Activated CD4-positive, alpha-beta T cell treated with anti-CD3 and anti-CD28 coated beads, Interleukin-2, amount 10 ng/mL, durations not matched to agents 24 days and 14 days (primary cell): ENCODE results near the gene STEAP3. TPM values are rescaled to one million over a fixed set of nuclear protein-coding genes. Genes with fewer than 3 reads are reported as not detected.

Source experiments
- DNase-seq: peaks from one replicate; pipeline ENCODE4 v3.0.0; 2022
- H3K27ac Mint-ChIP-seq: one replicate; pipeline ENCODE4 v1.8.0; 2022; ENCODE audit warnings: mild to moderate bottlenecking, mixed read lengths
- H3K27me3 Mint-ChIP-seq: one replicate; pipeline ENCODE4 v1.8.0; 2022; ENCODE audit warnings: mixed read lengths
- H3K36me3 Mint-ChIP-seq: one replicate; pipeline ENCODE4 v1.8.0; 2022; ENCODE audit warnings: low read depth, mild to moderate bottlenecking, mixed read lengths
- H3K4me1 Mint-ChIP-seq: one replicate; pipeline ENCODE4 v1.8.0; 2021; ENCODE audit warnings: mixed read lengths
- H3K4me3 Mint-ChIP-seq: one replicate; pipeline ENCODE4 v1.8.0; 2022; ENCODE audit warnings: mild to moderate bottlenecking, moderate library complexity, mixed read lengths
- H3K9me3 Mint-ChIP-seq: one replicate; pipeline ENCODE4 v1.8.0; 2021; ENCODE audit warnings: mixed read lengths
- intact Hi-C: fragments of 100-400 bp; cut with micrococcal nuclease; formaldehyde crosslinking; loops from one replicate; pipeline ENCODE4 v1.15.1; 2023
- total RNA-seq: library from RNA; stranded (reverse); gene quantifications from 2 replicates; pipeline ENCODE4 v1.2.3, GENCODE V29; 2022

Gene STEAP3
- total RNA-seq, 1 donor from 2014 or later: 0.16 TPM

DNA sequence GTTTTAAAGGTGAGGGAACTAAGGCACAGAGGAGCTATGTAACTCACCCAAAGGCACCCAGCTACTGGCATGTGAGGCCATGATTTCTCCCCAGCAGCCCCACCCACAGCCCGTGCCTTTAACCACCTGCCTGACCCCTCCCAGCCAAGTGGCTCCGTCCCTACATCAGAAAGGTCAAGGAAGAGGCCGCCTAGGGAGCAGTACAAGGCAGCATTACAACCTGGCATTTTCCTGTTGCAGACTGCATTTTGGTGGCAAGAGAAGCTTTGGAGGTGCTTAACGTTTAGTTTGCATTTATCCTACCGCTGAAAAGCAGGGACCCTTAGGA lies 17.5 kb downstream of the STEAP3 start:
- H3K27me3 Mint-ChIP-seq: no peaks in the 10 kb centered on the region
- no peak overlapping the region for H3K27ac Mint-ChIP-seq
- H3K36me3 Mint-ChIP-seq: no peaks in the 10 kb centered on the region
- H3K9me3 Mint-ChIP-seq: no peaks in the 10 kb centered on the region
- H3K4me3 Mint-ChIP-seq: no peak overlapping the region
- intact Hi-C loops: no loop called here
- no peaks in the 10 kb centered on the region for H3K4me1 Mint-ChIP-seq
- DNase-seq: no peak

DNA sequence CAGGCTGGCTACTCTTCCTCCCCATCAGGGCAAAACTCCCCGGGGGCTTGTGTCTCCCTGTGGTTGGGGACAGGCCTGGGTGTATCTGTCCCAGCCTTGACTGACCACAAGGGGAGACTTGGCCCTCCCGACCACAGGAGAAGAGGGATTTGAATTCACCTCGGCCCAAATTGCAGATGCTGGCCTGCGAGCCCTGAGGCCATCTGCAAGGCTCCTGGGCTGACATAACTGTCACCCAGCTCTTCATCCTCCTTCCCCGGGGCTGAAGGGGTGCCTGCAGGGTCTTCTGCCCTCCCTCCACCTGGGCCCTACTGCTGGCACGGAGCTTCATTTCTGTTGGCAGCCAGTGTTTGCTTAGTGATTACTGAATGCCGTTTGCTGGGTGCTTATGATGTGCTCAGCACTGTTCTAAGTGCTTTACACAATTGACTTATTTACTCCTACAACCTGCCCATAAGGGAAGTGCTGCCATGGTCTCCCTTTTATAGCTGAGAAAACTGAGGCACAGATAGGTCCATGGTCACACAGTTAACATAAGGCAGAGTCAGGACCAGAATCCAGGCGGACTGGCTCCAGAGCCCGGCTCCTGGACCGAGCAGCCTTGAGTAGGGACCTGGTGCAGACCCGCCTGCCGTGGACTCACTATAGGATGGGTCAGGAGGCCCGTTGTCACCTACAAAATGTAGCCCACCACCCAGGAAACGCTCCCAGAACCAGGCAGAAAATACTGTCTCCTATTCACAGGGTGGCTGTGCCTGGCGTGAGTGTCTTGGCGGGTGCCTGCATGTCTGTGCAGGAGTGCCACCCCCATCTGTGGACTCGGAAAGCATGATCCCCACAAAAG lies 18.9 kb downstream of the STEAP3 start:
- no peak overlapping the region for H3K4me3 Mint-ChIP-seq
- no peaks in the 10 kb centered on the region for H3K4me1 Mint-ChIP-seq
- intact Hi-C loops: no loop called here
- H3K27me3 Mint-ChIP-seq: no peaks in the 10 kb centered on the region
- H3K9me3 Mint-ChIP-seq: no peaks in the 10 kb centered on the region
- DNase-seq: no peak
- no peak overlapping the region for H3K27ac Mint-ChIP-seq
- H3K36me3 Mint-ChIP-seq: no peaks in the 10 kb centered on the region

DNA sequence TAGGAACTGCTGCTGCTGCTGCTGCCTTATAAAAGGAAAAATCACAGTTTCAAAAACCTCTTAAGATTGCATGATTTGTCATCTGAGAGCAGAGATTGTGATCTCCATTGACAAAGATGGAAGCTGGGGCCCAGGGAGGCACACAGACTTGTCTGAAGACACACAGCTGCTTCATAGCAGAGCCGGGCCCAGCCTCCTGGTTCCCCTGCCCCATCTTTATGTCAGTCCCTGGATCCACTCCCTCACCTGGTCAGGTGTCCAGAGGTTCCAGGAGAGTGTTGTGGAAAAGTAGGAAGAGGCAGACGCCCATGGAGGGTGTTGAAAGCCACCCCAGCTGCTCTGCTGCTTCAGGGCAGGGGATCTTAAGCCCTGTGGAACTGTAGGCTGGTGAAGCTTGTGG lies 20.0 kb downstream of the STEAP3 start:
- Mint-ChIP-seq H3K27me3 (no peaks in the 10 kb centered on the region), H3K27ac (no peak overlapping the region), H3K4me1 (no peaks in the 10 kb centered on the region), H3K4me3 (no peak overlapping the region), H3K36me3 (no peaks in the 10 kb centered on the region), H3K9me3 (no peaks in the 10 kb centered on the region)
- DNase-seq: no peak
- intact Hi-C loops: no loop called here

DNA sequence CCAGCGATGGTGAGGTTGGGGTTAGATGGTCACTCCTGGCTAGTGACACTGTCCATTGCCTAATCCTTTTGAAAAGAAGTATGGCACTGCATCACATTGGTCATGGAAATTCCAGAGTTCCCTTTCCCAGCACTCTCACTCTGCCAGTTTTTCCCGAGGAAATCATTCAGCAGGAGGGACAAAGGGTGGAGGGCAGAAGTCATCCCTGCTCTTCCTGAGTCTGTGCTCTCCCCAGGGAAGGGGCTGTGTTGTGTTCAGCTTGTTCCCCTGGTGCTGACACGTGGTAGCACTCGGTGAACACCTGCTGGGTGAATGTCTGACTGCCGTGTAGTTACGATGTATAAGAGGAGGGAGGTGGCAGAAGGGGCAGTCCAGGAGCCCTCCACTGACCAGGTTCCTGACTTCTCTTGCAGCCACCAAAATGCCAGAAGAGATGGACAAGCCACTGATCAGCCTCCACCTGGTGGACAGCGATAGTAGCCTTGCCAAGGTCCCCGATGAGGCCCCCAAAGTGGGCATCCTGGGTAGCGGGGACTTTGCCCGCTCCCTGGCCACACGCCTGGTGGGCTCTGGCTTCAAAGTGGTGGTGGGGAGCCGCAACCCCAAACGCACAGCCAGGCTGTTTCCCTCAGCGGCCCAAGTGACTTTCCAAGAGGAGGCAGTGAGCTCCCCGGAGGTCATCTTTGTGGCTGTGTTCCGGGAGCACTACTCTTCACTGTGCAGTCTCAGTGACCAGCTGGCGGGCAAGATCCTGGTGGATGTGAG lies 21.6 kb downstream of the STEAP3 start:
- DNase-seq: no peak
- H3K9me3 Mint-ChIP-seq: no peaks in the 10 kb centered on the region
- H3K4me3 Mint-ChIP-seq: no peak overlapping the region
- H3K4me1 Mint-ChIP-seq: no peaks in the 10 kb centered on the region
- H3K36me3 Mint-ChIP-seq: no peaks in the 10 kb centered on the region
- intact Hi-C loops: no loop called here
- no peak overlapping the region for H3K27ac Mint-ChIP-seq
- no peaks in the 10 kb centered on the region for H3K27me3 Mint-ChIP-seq

DNA sequence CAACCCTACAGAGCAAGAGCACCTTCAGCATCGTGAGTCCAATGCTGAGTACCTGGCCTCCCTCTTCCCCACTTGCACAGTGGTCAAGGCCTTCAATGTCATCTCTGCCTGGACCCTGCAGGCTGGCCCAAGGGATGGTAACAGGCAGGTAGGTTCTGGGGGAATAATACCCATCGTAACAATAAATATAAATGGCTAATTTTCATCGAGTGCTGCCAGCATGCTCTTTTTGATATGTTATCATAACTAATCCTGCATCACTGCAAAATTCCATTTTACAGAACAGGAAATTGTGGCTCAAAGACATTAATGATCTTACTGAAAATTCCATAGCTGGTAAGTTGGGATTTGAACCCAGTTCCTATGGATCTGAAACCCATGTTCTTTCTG lies 22.2 kb downstream of the STEAP3 start:
- intact Hi-C loops: no loop called here
- Mint-ChIP-seq H3K4me1 (no peaks in the 10 kb centered on the region), H3K4me3 (no peak overlapping the region), H3K27ac (no peak overlapping the region), H3K36me3 (no peaks in the 10 kb centered on the region), H3K9me3 (no peaks in the 10 kb centered on the region), H3K27me3 (no peaks in the 10 kb centered on the region)
- no peak for DNase-seq

DNA sequence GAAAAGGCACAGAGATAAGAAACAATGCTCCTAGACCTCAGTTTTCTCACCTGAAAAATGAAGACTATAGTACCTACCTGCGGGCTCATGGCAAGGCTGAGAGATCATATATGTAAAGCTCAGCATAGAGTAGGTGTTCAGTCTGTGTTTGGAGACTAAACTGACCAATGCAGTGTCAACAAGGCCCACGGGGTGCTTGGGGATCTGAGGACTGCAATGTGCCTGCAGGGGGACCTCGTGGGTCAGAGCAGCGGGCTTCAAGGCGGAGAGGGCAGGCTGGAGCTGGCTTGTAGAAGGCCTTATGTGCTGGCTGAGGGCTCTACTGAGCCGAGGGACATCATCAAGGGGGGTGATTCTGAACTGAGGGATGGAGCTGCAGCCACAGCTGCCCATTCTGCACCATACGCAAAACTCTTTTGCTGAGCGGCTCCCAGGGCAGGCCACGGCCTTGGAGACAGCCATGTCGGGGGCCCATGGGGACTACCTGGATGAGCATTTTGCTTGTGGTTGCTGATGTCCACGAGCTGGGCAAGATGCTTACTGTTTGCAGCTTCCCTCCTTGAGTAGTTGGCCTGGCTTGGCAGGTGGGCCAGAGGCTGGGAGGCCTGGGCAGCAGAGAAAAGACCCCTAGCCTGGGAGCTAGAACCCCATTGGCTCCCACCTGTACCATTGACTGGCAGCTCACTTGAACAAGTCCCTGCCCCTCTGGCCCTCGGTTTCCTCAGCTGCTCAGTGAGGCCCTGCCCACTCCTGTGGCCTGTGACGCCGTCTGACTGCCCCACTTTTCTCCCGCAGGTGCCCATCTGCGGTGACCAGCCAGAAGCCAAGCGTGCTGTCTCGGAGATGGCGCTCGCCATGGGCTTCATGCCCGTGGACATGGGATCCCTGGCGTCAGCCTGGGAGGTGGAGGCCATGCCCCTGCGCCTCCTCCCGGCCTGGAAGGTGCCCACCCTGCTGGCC lies 23.5 kb downstream of the STEAP3 start:
- Mint-ChIP-seq H3K4me1 (no peaks in the 10 kb centered on the region), H3K9me3 (no peaks in the 10 kb centered on the region), H3K27me3 (no peaks in the 10 kb centered on the region), H3K36me3 (no peaks in the 10 kb centered on the region), H3K27ac (no peak overlapping the region), H3K4me3 (no peak overlapping the region)
- intact Hi-C loops: no loop called here
- no peak for DNase-seq

DNA sequence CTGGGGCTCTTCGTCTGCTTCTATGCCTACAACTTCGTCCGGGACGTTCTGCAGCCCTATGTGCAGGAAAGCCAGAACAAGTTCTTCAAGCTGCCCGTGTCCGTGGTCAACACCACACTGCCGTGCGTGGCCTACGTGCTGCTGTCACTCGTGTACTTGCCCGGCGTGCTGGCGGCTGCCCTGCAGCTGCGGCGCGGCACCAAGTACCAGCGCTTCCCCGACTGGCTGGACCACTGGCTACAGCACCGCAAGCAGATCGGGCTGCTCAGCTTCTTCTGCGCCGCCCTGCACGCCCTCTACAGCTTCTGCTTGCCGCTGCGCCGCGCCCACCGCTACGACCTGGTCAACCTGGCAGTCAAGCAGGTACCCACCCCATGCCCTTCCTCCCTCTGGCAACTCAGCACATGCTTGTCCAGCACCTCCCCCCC lies 24.2 kb downstream of the STEAP3 start:
- H3K27me3 Mint-ChIP-seq: no peaks in the 10 kb centered on the region
- no peak for DNase-seq
- no peaks in the 10 kb centered on the region for H3K4me1 Mint-ChIP-seq
- no peaks in the 10 kb centered on the region for H3K9me3 Mint-ChIP-seq
- intact Hi-C loops: no loop called here
- H3K27ac Mint-ChIP-seq: no peak overlapping the region
- no peak overlapping the region for H3K4me3 Mint-ChIP-seq
- H3K36me3 Mint-ChIP-seq: no peaks in the 10 kb centered on the region

DNA sequence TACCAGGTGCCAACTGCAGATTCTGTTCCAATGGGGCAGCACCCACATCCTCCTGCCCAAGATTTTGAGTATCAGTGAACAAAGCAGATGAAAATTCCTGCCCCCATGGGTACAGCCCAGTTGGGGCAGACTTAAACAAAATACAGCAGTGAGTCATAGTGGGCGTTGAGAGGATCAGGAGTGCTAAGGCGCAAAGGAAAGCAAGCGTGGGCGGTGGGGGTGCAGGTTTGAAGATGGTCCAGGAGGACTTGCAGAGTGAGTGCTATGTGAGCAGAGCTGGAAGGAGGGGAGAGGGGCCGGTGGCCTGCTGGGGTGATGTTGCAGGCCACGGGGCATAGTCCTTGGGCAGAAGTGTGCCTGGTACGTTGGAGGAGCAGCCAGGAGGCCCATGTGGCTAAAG lies 24.7 kb downstream of the STEAP3 start:
- no peaks in the 10 kb centered on the region for H3K36me3 Mint-ChIP-seq
- H3K27ac Mint-ChIP-seq: no peak overlapping the region
- intact Hi-C loops: no loop called here
- H3K9me3 Mint-ChIP-seq: no peaks in the 10 kb centered on the region
- H3K4me1 Mint-ChIP-seq: no peaks in the 10 kb centered on the region
- H3K4me3 Mint-ChIP-seq: no peak overlapping the region
- DNase-seq: no peak
- no peaks in the 10 kb centered on the region for H3K27me3 Mint-ChIP-seq

DNA sequence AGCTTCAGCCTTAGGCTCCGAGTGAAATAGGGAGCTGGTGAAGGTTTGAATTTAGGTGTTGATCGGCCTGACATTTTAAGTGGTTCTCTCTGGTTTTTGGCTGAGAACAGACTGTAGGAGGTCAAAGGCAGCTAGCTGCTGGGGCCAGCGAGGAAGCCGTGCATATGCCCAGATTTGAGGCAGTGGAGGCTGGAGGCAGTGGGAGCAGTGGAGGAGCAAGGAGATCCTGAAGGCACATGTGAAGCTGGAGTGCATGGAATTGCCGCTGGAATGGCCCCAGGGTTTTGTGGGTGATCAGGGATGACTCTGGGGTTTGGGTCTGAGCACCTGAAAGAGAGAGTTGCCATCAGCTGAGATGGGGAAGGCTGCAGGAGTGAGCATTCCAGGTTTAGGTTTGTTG lies 25.1 kb downstream of the STEAP3 start:
- Mint-ChIP-seq H3K27me3 (no peaks in the 10 kb centered on the region), H3K9me3 (no peaks in the 10 kb centered on the region), H3K36me3 (no peaks in the 10 kb centered on the region), H3K4me1 (no peaks in the 10 kb centered on the region), H3K27ac (no peak overlapping the region), H3K4me3 (no peak overlapping the region)
- DNase-seq: no peak
- intact Hi-C loops: no loop called here

DNA sequence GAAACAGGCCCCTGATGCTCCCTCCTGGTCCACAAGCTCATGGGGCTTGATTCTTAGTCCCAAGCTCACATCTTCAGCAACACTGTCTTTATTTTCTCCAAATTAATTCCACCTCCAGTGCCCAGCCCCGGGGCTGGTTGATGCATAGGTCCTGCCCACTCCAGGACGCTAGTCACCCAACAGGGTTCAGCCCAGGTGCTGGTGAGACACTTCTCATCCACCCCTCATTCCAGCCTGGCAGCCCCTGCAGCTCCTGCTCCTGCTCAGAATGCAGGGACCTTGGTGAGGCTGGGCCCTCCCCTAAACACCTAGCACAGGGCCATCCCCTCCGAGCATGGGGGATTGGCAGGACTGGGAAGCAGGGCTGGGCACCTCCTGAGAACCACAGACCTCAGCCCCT lies 25.7 kb downstream of the STEAP3 start:
- H3K4me1 Mint-ChIP-seq: no peaks in the 10 kb centered on the region
- no peak for DNase-seq
- no peak overlapping the region for H3K4me3 Mint-ChIP-seq
- intact Hi-C loops: no loop called here
- no peaks in the 10 kb centered on the region for H3K9me3 Mint-ChIP-seq
- H3K36me3 Mint-ChIP-seq: no peaks in the 10 kb centered on the region
- no peaks in the 10 kb centered on the region for H3K27me3 Mint-ChIP-seq
- H3K27ac Mint-ChIP-seq: no peak overlapping the region

DNA sequence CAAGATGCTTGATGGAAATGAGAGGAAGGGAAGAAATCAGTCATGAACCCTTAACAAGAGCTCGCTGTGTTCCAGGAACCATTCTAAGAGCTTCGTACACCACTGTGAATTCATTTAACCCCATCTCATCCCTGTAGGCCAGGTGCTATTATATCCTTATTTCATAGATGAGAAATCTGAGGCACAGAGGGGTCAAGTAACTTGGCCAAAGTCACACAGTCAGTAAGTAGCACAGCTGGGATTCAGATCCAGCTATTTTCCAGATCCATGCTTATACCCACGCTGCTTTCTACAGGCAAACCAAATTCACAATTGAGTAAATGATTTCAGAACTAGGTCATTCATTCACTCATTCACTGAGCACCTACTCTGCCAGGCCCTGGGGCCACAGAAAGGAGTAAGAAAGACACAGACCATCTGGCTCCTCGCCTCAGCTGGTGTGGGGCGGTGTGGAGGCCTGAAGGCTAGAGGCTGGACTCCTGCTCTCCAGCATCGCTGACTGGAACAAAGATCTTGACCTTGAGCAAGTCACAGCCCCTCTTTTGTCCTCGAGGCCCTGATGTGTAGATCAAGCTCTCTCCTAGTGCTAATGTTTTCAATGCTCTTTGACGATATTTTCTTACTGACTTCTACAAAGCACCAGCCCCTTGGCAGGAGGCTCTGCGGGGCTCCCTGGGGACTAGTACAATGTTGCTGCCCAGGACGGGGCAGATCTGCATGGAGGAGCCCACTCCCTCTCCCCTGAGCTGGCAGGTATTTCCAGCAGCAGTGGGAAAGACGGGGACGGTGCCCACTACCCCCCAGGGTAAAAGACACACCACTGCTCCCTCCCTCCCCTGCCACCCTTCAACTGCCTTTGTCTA lies 26.5 kb downstream of the STEAP3 start:
- Mint-ChIP-seq H3K27me3 (no peaks in the 10 kb centered on the region), H3K4me1 (no peaks in the 10 kb centered on the region), H3K9me3 (no peaks in the 10 kb centered on the region), H3K36me3 (no peaks in the 10 kb centered on the region), H3K27ac (no peak overlapping the region), H3K4me3 (no peak overlapping the region)
- intact Hi-C loops: no loop called here
- no peak for DNase-seq

DNA sequence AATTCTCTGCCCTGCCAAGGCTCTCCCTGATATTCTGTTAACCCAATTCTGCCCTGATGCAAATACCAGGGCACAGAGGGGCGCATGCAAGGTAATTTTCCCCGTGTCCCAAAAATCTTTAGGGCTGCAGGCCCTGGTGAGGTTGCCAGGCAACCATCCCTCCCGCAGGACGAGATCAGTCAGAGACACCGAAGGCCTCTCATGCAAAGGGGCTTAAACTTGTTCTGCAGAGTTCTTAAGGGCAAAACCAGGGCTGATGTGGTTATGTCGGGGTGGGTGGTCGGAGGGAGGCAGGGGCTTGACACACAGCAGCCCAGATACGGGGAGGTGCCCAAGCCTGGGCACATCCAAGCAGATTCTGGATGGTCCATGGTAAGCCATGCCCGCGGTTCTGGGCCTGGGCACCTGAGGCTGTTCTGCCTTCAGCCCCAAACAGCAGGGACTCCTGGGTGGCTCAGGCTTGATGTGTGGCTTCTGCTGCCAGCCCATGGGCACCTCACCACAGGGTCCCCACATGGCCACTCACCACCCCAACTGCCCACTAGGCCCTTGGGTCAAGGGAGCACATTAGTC lies 27.2 kb downstream of the STEAP3 start:
- Mint-ChIP-seq H3K4me1 (no peaks in the 10 kb centered on the region), H3K27ac (no peak overlapping the region), H3K27me3 (no peaks in the 10 kb centered on the region), H3K9me3 (no peaks in the 10 kb centered on the region), H3K36me3 (no peaks in the 10 kb centered on the region), H3K4me3 (no peak overlapping the region)
- intact Hi-C loops: no loop called here
- DNase-seq: no peak

DNA sequence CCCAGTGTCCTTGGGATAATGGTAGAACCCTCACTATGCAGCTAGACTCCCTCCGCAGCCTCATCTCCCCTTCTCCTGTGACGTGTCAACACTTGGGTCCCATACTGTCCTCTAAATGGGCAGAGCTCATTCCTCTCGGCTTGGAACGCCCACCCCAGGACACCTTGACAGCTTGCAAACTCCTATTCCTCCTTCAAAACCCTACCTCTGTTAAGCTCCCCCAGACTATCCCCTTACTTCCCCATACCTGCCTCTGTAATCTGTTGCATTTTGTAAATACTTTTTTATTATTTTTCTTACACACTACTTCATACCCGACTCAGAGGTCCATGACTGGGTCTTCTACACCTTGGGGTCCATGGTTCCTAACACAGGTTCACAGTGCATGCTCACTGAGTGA lies 28.0 kb downstream of the STEAP3 start:
- no peak overlapping the region for H3K4me3 Mint-ChIP-seq

More for the DNA sequence above, 28.0 kb downstream of the STEAP3 start:
- H3K9me3 Mint-ChIP-seq: no peaks in the 10 kb centered on the region
- intact Hi-C loops: no loop called here
- H3K36me3 Mint-ChIP-seq: no peaks in the 10 kb centered on the region
- DNase-seq: no peak
- H3K27me3 Mint-ChIP-seq: no peaks in the 10 kb centered on the region
- H3K4me1 Mint-ChIP-seq: no peaks in the 10 kb centered on the region
- H3K27ac Mint-ChIP-seq: no peak overlapping the region
